HepG2 (cell line): Measurements from ENCODE around the gene P4HTM. TPM values are rescaled to one million over a fixed set of nuclear protein-coding genes. Genes with fewer than 3 reads are reported as not detected.
A peak's percentile ranks its signal among the peaks of the same experiment; 100 is the strongest.

ENCODE experiments used
- FIP1L1 ChIP-seq: fragments of 200-400 bp; formaldehyde crosslinking; IDR thresholded peaks from 2 replicates; pipeline ENCODE4 v1.6.1; 2018; ENCODE audit warnings: low read depth, mild to moderate bottlenecking, low read length, moderate library complexity, borderline replicate concordance; ENCODE audit not compliant: insufficient read depth
- HNRNPLL ChIP-seq: fragments of 200-400 bp; formaldehyde crosslinking; IDR thresholded peaks from 2 replicates; pipeline ENCODE4 v1.6.1; 2017; ENCODE audit warnings: mild to moderate bottlenecking, low read depth, low read length; ENCODE audit not compliant: poor library complexity, severe bottlenecking
- KLF13 ChIP-seq: sonication (generic); formaldehyde crosslinking; IDR thresholded peaks from 2 replicates; pipeline ENCODE4 v1.4.0; 2020; ENCODE audit warnings: mild to moderate bottlenecking, missing genetic modification reagents
- MEIS1 ChIP-seq: sonication (generic); formaldehyde crosslinking; IDR thresholded peaks from 2 replicates; pipeline ENCODE4 v1.9.0; 2021; ENCODE audit warnings: mild to moderate bottlenecking, missing genetic modification reagents, moderate library complexity, borderline replicate concordance
- MIER3 ChIP-seq: IDR thresholded peaks from 2 replicates; pipeline ENCODE4 v1.6.1; 2016; ENCODE audit warnings: missing compliant biosample characterization, borderline replicate concordance
- ZNF318 ChIP-seq: sonication (generic); formaldehyde crosslinking; IDR thresholded peaks from 2 replicates; pipeline ENCODE4 v1.4.0; 2020; ENCODE audit warnings: mild to moderate bottlenecking, missing genetic modification reagents
- ZNF407 ChIP-seq: sonication (generic); formaldehyde crosslinking; IDR thresholded peaks from one replicate; pipeline ENCODE4 v1.5.1; 2020; ENCODE audit warnings: mild to moderate bottlenecking, missing genetic modification reagents; ENCODE audit errors: not compliant biosample characterization
- ZNF740 ChIP-seq: sonication (generic); formaldehyde crosslinking; IDR thresholded peaks from 2 replicates; pipeline ENCODE4 v1.4.0; 2020; ENCODE audit warnings: missing genetic modification reagents
- polyA plus RNA-seq, 8 experiments: library from polyadenylated mRNA; depleted of rRNA in 3 of 8; stranded (reverse) in 7 of 8; unstranded in 1 of 8; fragments of >200 nt; fragmentation: Illumina TruSeq in 4 of 8; extraction: Trizol in 4 of 8; gene quantifications; 2 replicates each; pipeline versions ENCODE4 v1.2.1 to v1.2.3, GENCODE V29; 2011 to 2016; ENCODE audit warnings: low read depth in 4 of 8, missing spikeins in 1 of 8, mixed read lengths in 1 of 8; ENCODE audit not compliant: insufficient read depth in 1 of 8
- total RNA-seq, 5 experiments: library from RNA; depleted of rRNA; stranded (reverse); fragments of >200 nt; fragmentation: Illumina TruSeq; extraction: Trizol; gene quantifications; 2 replicates each; pipeline ENCODE4 v1.2.3, GENCODE V29; 2016; ENCODE audit warnings: low read depth in 1 of 5
- TF ChIP-seq, protein P1 (sequence below): sonication (generic); formaldehyde crosslinking; IDR thresholded peaks from 2 replicates; pipeline ENCODE4 v1.5.0; 2020; ENCODE audit warnings: missing genetic modification reagents, mild to moderate bottlenecking, borderline replicate concordance

P4HTM gene
- total and polyA plus RNA-seq, 2 of the 13 experiments (the other 11 are each of a cell fraction or from before 2014, with no cell fraction given): 0.01 TPM; not detected in 1

- no peak for TF ChIP-seq ZNF318 (CRISPR knock-in tag)
- TF ChIP-seq MEIS1: peak; percentile 88
- TF ChIP-seq FIP1L1: no peak
- TF ChIP-seq ZNF740 (CRISPR knock-in tag): no peak
- TF ChIP-seq, protein P1, sequence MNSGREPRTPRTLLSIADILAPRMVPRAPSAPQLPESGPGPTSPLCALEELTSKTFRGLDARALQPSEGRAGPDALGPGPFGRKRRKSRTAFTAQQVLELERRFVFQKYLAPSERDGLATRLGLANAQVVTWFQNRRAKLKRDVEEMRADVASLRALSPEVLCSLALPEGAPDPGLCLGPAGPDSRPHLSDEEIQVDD (CRISPR knock-in tag): no peak
- TF ChIP-seq KLF13 (CRISPR knock-in tag): peak; percentile 39; the same call in 1 of the 2 replicates
- peak; percentile 98 for TF ChIP-seq HNRNPLL
- TF ChIP-seq MIER3 (CRISPR knock-in tag): no peak
- no peak for TF ChIP-seq ZNF407 (CRISPR knock-in tag)
Observed at GRCh38 chr3:49017971-49018706, 28.1 kb downstream of the P4HTM start, which contains the start of gene DALRD3 (continued).
